GM21723 (cell line): ENCODE data around the gene DAB1.

Experiments used
- ATAC-seq: cut with Tn5 transposase; IDR thresholded peaks from one replicate; pipeline ENCODE4 v1.9.1; 2021; ENCODE audit warnings: mild to moderate bottlenecking, moderate library complexity; ENCODE audit not compliant: unreplicated experiment

DAB1 gene

GRCh38 chr1:56965191-56965590, 458.7 kb downstream of the DAB1 start:
- no peak for ATAC-seq

GRCh38 chr1:56964349-56965017, 459.4 kb downstream of the DAB1 start:
- no peak for ATAC-seq

DNA sequence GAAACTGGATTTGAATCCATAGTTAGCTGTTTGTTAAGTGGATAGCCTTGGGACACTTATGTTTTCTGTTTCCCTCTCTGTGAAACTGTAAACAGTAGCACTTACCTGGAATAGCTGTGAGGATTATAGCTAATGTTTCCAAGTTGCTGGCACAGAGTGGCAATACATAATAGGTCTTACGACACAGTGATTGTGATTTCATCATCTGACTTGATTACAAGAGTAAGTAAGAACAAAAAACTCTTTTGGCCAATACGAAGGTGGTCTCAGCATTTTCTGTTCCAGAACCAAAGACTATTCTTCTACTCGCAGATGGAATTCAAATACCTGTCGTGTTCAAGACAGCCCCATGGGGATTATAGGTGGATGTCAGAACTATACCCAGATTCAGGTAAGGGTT, 460.2 kb downstream of the DAB1 start:
- ATAC-seq: no peak

DNA sequence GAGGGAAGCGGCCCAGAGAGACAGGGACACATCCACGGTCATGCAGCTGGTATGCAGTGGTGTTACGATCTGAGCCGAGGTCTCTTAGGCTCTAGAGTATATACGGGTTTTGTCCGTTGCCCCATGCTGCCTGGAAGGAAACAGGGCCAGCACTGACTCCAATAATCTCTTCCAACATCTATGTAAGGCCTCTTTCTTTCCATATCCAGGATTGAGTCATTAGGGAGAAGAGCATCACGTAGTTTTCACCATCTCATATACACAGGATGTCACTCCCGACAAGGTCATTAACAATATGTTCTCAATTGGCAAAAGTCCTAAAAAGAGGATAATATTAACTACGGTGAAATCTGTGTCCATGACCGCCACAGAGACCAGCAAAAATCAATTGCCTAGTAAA, 462.4 kb downstream of the DAB1 start:
- ATAC-seq: no peak

- ATAC-seq: no peak
These were observed 465.3 kb downstream of the DAB1 start for GRCh38 chr1:56958526-56958925.

DNA sequence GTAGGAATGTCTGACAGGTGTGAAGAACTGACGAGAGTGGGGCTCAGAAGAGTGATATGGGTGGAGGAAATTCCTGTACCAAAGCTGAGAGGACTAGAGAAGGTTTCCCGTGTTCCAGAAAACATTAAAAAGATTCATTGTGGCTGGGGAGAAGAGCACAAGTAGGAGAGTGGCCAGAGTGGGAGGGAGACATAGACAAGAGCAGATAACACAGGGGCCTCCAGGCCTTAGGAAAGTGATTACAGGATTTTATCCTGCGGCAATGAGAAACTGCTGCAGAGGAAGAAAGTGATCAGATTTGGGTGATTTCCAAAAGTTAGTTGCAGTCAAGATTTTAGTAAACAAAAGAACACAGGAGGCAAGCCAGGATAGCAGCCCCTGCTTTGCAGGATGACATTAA, 465.9 kb downstream of the DAB1 start:
- ATAC-seq: no peak

DNA sequence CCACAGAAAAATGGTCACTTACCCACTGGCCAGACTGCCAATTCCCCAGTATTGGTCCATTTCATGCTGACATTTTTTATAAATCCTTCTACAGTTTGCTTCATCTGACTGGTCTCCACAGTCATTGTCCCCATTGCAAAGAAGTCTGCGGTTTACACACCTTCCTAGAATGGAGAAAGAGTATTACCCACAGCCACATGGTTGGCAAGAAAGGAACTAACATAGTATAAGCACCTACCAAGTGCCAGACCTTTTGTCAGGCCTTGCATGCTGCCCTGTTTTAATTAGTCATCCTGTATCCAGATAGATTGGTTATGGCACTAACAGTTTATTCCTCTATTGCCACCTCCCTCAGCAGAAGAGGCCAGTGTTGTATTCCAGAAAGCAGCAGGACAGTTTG, 469.2 kb downstream of the DAB1 start:
- no peak for ATAC-seq

DNA sequence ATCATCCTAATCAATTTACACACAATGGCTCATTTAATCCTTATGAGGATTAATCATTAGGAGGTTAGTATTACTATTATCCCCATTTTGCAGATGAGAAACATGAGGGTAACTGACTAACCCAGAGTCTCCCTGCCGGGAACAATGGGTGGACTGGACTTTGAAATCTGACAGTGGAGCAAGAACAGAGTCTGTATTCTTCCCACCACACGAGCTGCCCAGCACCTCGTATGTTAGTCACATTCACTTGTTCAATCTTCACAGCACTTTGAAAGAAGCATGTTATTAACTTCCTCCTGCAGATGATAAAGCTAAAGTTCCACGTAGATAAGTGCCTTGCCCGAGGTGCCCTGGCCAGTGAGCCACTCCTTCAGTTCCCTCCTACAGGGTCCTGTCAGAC, 470.5 kb downstream of the DAB1 start:
- no peak for ATAC-seq

DNA sequence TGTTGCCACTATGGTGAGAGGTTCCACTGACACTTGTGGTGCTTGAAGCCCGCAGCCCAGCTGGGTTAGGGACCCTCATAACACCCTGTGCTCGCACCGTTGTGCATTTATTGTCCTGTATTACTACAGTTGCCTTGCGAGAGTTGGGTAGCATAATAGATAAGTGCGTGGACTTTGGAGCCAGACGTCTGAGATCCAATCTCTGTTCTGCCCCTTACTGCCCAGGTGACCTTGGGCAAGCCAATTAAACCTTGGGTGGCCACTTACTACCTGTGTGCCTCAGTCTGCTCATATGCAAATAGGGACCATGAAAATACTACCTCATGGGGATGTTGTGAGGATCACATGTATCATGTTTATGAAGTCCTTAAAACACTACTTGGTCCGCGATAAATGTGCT, 471.4 kb downstream of the DAB1 start:
- no peak for ATAC-seq

DNA sequence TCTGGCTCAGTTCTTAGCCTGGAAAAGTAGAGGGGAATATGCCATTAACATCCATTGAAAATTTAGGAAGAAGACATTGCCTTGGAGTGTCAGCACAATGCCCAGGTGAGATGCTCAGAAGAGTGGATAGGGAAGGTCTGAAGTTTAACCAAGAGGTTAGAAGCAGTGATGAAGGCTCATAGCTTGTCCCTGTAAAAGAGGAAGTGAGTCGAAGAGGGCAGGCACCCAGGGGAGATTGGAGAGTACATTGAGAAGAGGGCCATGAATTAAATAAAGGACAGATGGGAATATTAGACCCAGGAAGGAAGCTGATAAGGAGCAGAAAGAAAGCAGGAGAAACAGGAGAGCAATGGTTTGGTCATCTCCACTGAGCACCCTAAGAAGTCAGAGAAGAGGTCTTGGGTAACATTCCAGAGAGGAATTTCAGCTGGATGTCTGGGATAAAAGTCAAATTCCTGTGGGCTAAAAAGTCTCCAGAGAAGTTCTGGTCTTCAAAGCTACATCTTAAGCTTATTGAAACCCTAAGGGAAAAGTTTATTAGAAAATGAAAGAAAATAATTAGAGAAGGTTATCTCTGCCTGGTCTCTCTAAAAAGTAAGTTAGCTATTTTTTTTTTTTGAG, 475.3 kb downstream of the DAB1 start:
- ATAC-seq: no peak
